HG03571 (cell line): ENCODE data around the gene MPPED2.

Experiments used
- ATAC-seq: cut with Tn5 transposase; IDR thresholded peaks from one replicate; pipeline ENCODE4 v1.9.1; 2021; ENCODE audit not compliant: unreplicated experiment

MPPED2 gene

DNA sequence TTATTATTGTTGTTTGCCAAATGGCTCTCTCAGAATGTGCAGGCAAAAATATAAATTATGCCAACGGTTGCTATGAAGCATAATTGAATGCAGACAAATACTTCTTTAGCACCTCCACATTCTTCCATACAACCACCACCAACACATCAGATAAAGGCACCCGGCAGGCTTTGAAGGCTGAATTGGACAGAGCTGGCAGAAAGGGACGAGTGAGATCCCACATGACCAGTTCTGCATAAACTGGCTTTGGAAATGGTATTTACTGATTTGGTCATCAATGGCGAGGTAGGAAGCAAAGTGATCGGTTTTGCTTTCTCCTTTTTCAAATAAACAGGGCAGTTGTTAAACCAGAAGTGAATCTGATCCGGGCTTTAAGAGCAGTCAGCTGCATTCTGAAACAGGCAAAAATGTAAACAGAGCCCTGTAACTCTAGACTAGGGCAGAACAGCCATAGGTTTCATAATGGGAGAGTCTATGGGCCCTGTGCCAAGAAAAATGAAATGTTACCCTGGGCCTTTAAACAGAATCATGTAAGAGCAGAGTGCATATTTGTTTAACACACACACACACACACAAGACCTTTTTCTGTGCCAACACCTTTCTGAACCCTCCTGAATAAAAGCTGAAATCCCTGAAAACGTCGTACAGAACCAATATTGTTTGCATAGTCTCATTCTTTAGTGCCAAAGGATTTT lies 97.7 kb downstream of the MPPED2 start:
- ATAC-seq: no peak

DNA sequence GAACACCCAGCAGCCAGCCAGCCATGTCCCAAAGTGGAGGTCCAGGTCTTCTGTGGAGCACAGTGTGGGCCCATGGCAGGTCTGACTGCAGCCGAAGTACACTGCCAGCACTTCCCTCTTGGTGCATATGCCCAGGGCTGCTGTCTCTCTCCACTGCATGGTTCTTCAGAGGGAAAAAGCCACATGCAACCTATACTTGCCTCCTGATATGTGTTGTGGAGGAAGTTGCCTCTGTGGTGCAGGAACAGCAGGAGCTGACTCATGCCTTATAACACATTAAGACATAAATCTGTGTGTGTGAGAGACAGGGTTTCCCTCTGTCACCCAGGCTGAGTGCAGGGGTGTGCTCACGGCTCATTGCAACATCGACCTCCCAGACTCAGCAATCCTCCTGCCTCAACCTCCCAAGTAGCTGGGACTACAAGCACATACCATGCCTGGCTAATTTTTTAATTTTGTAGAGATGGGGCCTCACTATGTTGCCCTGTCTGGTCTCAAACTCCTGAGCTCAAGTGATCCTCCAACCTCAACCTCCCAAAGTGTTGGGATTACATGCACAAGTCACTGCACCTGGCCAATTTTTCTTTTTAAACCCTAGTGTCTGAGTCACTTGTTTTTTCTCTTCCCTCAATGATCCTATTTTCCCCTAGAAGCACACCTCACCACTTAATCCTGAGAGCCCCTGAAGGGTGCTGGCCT lies 98.8 kb downstream of the MPPED2 start:
- ATAC-seq: no peak

DNA sequence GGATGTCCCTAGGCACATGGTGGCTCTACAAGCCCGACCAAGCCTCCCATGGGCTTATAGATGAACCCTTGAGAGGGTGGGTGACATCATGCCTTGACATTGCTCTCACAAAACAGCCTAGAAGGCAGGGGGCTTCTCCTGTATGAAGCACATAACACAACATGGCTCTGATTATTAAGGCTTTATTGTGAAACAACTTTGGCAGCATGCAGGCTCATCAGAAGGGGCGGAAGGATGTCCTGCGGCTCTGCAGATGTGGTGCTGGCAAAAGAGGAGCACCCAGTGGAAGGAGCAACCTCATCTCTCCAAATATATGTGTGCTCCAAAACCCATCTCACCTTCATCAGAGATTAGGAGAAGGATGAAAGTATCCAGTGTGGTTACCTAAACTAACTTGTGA lies 100.4 kb downstream of the MPPED2 start:
- no peak for ATAC-seq

DNA sequence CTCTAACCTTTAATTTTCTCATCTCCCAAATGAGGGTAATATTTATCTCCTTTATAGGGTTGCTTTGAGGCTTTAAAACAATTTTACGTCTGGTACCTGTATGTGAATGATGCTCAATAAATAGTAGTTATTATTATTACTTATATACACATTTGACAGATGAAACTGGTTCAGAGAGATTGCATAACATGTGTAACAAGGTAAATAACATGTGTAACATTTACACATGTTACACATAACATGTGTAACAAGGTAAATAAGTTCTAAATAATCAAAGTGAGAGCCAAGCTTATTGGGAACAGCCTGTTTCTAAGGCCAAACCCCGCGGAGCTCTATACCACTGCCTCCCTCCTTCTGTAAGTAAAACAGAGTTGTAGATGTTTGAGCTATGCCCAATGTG lies 100.9 kb downstream of the MPPED2 start:
- ATAC-seq: no peak

DNA sequence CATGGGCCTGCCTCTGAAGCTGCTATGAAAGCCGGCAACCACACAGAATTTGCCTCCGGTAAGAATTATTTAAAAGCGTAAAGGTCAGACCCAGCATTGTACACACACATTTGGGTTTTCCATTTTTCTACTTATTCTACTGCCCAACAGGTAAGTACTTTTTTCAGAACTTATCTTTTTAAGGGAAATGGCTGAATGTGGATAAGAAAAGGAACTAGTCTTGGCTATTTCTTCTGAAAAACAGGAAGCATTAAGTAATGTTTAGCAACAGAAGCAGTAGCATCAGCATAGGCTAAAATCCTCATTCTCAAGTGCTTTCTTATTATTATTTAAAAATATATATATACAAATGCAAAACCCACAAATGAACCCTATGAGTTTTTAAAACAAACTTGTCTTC lies 103.1 kb downstream of the MPPED2 start:
- ATAC-seq: no peak

DNA sequence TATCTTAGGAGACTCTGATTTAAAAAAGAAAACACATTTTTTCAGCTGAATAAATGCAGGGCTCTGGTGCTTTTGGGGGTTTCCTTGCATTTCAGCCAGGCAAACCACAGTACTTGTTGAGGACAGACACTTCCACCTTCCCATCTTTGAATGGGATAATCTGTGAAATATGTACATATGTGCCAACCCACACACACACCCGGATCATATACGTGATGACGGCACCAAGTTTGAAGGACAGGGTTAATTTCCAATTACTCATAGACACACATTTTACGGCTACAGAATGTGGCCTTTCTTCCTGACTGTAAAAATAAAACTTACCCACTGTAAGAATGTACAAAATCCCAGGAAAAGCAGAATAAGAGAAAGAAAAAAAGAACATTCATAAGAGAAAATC lies 104.4 kb downstream of the MPPED2 start:
- ATAC-seq: no peak

DNA sequence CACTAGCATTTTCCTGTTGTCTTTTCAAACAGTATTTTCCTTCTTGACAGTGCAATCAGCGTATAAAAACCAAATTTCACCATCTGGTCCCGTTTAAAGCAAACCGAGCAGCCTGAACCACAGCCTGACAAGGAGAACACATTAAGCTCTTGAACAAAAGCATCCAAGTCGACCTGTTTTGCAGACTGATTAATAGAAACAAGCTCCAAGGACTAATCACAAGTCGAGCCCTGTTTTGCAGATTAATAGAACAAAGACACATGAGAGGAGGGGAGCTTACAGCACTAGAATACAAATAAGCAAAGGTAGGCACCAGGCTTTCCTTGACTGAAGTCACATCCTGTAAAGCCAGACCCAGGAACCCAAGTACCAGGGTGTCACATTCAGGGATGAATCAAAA lies 104.8 kb downstream of the MPPED2 start:
- no peak for ATAC-seq

DNA sequence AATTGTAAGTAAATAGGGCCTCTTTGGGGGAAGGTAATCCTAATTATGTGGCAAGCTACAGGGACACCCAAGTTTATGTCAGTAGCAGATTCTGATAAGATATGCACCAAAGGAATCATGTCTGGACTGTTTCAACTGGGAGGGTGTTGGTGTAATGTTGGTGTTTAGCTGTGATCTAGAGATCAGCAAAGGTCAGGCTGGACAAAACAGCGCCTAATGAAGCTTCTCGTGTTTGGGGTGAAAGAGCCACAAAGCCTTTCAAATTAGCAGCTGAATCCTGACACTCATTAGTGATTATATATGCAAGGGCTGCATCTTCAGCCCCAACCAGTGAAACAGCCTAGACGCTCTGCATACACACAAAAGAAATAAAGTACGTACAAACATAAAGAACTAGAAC lies 106.3 kb downstream of the MPPED2 start:
- no peak for ATAC-seq

DNA sequence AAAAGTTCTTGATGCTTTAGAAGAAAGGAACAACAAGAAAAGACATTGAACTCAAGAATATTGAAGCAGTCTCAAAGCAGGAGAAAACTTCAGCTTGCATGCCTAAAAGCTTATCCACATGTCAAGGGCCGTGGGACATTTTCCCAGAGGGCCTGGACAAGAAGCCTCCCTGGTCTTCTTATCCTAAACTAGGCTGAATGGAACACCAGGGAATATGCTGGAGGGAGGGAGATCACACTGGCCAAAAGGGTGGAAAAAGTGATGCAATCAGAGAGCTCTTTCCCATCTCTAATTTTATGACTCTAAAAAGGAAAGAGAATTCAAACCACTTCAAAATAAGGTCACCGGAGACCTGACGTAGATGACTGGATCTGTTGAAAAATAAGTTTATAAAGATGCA lies 107.2 kb downstream of the MPPED2 start:
- ATAC-seq: no peak

DNA sequence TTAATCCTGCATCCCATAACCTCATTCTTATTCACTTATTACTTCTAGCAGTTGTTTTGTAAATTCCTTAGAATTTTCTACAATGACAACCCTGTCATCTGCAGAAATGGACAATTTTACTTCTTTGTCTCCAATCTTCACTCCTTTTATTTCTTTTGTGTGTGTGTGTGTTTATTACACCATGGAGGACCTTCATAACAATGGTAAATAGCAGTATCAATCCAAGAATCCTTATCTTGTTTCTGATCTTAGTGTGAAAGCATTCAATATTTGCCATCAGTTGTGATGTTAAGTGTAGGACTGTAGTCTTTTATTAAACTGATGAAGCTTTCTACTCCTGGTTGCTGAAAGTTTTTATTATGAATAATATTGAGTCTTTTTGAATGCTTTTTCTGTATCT lies 109.1 kb downstream of the MPPED2 start:
- ATAC-seq: no peak

DNA sequence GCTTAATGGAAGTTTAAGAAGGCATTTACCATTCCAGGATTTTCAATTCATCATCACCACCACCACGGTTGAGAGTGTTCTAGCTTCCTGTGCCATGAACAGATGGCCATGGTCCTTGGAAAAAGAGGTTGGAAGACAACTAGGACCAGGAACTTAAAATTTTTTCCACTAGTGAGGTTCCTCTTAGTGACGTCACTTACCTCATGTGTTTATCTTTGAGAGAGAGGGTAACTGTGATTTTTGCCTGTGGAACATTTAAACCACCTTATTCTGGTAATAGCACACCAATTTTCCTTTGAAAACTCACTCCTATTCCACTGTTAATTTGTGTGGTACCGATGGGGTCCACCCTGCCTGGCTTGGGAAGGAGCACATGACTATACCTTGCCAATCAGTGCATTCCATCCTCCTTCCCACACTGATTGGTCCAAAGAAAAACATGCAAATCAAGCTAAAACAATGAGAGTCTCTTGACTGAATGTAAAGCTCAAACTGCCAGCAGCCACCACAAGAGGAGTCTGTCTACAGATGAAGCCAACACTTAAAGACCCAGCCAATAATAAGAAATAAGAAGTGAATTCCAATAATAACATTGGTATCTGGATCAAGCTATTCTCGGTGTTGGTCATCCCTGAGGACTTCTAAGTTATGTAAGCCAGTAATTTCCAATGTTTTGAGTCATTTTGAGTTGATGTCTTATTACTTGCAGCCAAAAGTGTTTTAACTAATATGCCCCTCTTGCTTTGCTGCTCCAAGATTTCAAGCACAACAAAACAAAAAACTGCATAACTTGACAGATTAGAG lies 111.8 kb downstream of the MPPED2 start:
- no peak for ATAC-seq

DNA sequence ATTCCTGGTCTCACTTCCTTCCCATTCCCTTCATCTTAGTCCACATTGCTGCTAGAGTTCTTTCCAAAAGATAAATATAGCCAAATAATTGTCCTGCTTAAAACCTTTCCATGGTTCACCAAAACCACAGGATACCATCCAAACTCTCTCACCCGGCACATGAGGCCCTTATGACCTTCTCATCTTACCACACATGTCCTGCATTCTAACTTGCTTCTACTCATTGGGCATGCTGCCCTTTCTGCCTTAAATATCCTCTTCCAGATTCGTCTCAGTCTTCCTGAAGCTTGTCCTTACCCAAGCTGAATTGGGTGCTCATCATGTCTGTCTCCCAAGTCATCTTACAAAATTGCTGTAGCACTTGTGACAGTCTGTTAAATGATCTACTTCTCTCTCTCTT lies 114.9 kb downstream of the MPPED2 start:
- ATAC-seq: no peak

DNA sequence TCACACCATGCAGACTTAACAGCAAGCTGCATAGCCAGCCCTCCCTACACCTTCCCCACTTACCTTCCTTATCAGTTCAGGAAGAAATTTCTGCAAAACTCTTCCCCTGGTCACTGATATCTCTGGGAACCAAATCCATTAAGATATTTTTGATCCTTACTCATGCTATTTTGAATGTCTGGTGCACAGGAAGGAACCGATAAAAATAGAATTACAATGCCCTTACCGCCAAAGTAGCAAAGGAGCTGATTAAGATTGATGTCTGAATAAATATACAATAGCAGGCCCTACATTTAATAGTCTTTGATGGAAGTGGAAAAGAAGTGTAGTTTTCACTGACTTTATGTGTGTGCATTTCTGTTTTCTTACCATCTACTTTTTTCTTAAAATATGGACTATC lies 117.3 kb downstream of the MPPED2 start:
- no peak for ATAC-seq

DNA sequence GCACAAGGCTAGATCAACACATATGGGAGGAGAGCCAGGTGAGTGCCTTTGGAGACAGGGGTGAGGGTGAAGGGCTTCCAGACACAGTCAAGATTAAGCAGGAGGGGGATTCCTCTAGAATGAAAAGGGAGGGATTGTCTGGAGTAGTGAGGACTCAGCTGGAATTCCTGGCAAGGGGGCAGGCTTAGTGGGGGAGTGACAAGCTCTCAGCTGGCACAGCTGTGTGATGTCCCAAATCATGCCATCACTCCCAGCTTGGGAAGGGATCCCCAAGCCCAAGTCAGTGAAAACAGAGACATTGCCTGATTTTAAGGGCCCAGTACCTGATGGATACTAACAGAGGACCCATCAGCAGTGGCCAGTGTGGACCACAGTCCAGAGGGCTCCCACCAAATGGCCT lies 119.0 kb downstream of the MPPED2 start:
- ATAC-seq: no peak

DNA sequence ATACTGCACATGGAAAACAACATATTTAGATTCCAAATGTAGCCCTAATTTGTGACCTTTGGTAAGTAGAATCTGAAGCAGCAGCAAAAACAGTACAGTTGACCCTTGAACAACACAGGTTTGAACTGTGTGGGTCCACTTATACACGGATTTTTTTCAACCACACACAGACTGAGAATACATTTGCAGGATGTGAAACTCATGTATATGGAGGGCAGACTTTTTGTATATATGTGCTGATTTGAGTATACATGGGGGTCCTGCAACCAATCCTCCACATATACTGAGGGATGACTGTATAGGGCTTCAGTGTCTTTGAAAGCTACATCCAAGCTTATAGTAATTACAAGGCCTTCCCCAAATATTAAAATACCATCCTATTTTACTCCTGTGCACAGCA lies 120.5 kb downstream of the MPPED2 start:
- ATAC-seq: no peak

DNA sequence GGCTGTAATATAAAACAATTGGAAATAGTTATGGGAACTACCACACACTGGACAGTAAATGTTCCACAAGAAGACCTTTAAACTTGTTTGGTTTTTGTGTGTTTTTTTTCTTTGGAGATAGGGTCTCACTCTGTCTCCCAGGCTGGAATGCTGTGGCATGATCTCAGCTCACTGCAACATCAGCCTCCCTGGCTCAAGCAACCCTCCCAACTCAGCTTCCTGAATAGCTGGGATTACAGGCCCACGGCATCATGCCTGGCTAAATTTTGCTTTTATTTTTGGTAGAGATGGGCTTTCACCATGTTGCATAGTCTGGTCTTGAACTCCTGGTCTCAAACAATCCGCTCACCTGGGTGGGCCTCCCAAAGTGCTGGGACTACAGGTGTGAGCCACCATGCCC lies 121.0 kb downstream of the MPPED2 start:
- ATAC-seq: no peak

DNA sequence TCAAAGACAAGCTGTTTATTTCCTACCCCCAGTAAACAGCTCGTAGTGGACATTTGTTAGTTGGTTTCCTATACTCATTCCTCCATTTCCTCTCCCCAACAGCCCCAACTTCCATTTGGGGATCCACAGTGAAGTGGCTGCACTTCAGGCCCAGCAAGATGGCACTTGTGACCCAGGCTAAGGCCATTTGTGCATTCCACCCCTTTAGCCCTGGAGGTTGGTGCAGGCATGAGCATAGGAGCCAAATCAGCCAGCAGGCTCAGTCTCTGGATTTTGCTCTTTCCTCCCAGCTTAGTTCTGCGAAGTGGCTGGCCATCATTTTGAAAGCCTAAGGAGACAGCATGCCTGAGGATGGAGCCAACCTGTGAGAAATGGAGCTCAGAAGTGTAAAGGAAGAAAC lies 122.9 kb downstream of the MPPED2 start:
- no peak for ATAC-seq

DNA sequence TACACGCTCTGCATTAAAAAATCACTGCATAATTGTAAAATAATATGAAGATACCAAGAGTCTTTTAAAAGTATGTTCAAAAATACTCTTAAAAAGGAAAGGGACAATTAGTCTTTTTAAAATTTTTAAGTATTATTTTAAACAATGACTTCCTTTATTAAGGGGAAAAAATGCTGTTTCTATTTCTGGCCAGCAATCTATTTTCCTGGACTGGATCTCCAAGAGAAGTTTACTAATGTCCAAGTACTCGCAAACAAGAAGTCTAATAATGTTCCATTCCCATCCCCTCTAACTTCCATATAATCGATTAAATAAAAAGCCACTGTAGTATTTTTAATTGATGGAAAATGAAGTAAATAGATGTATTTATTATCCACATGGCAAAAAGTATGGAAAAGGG lies 123.7 kb downstream of the MPPED2 start:
- no peak for ATAC-seq

DNA sequence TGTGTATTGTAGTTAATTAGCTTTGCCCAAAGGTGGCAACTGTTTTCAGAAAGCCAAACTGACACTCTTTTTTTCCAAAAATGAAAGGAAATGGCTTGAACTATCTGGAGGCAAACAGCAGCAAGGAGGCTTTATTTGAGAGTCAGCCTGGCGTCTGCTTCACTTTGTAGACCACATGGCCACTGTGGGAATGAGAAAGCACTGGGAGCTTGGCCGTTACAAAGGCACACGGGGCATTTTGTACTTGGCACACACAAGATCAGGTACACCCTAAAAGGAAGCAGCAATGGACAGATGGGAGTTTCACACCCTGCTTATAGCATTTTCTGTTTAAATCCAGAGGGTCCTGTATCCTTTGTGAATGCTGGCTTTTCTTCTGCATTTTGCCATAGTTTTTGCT lies 126.3 kb downstream of the MPPED2 start:
- ATAC-seq: no peak

DNA sequence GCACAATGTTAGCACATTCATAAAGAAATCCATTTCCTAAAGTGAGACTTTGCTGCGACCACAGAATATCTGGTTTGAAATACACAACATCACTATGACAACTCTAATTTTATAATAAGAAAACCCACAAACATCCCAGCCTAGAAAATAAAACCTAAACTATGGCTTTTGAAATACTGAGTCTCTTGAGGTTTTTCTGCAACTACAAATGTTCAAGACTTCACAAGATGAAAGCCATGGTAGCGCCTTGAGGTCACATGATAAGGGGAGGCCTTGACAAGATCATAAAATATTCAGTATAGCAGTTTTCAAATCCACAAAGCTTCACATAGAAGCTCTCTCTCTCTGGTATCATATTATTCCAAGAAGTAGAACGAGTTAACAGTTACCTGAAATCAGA lies 126.8 kb downstream of the MPPED2 start:
- ATAC-seq: no peak

DNA sequence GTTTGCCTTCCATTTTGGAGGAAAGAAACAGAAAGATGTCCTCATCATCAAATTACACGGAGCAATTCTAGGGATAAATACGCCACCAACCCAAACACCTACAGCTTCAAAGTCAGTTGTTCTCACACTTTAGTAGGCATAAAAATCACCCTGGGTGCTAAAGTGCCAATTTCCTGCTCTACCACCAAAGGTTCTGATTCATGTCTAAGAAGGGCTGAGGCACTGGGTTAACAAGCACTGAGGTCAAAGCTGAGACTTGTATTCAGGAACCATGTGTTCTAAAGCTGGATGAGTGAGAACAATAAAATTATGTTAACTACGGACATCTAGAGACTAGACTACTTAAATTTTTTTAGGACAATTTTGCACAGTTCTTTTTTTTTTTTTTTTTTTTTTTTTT lies 127.6 kb downstream of the MPPED2 start:
- ATAC-seq: no peak

DNA sequence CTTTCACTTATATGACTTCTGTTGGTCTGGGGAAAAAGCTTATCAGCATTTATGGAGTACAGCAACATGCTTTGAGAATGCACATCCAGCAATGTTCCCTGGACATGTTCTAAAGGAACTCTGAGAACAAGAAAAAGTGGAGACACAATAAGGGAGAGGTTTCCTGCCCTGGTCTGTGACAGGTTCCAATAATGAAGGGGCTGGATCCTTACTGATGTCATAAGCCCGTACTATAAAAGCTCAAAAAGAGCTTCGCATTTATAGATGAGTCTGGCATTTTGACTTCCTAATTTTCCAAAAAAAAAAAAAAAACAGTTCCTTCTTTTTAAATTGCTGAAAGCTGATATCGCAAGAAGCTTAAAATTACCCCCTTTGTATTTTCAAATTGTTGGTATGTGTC lies 129.1 kb downstream of the MPPED2 start:
- ATAC-seq: no peak
